ENCODE data around the gene CD81.
A peak's percentile ranks its signal among the peaks of the same experiment; 100 is the strongest.

Gene CD81

GRCh38 chr11:2381494-2382128 lies 4.5 kb downstream of the CD81 start:
- no peak for TF ChIP-seq CTCF (IDR thresholded peaks at IDR 0.05; ENCODE audit: insufficient read depth, low read depth, low read length, missing control alignments)
- DNase-seq (ENCODE audit: low read depth) = no peak
- no peak overlapping the region for H3K4me3 ChIP-seq (ENCODE audit: low read length)

GRCh38 chr11:2382129-2382517 lies 5.0 kb downstream of the CD81 start:
- no peak for DNase-seq (ENCODE audit: low read depth)
- TF ChIP-seq CTCF (IDR thresholded peaks at IDR 0.05; ENCODE audit: insufficient read depth, low read depth, low read length, missing control alignments) = no peak
- no peak overlapping the region for H3K4me3 ChIP-seq (ENCODE audit: low read length)

- TF ChIP-seq CTCF (IDR thresholded peaks at IDR 0.05; ENCODE audit: insufficient read depth, low read depth, low read length, missing control alignments) = no peak
- no peak overlapping the region for H3K4me3 ChIP-seq (ENCODE audit: low read length)
- no peak for DNase-seq (ENCODE audit: low read depth)
Observed at GRCh38 chr11:2382936-2383851, 6.1 kb downstream of the CD81 start.

- H3K4me3 ChIP-seq (ENCODE audit: low read length) = no peak overlapping the region
- DNase-seq (ENCODE audit: low read depth) = peak; percentile 68
- TF ChIP-seq CTCF (IDR thresholded peaks at IDR 0.05; ENCODE audit: insufficient read depth, low read depth, low read length, missing control alignments) = no peak
Observed at GRCh38 chr11:2383852-2384804, 7.0 kb downstream of the CD81 start.

GRCh38 chr11:2385156-2386151 lies 8.3 kb downstream of the CD81 start:
- DNase-seq (ENCODE audit: low read depth) = no peak
- H3K4me3 ChIP-seq (ENCODE audit: low read length) = no peak overlapping the region
- no peak for TF ChIP-seq CTCF (IDR thresholded peaks at IDR 0.05; ENCODE audit: insufficient read depth, low read depth, low read length, missing control alignments)

- no peak for TF ChIP-seq CTCF (IDR thresholded peaks at IDR 0.05; ENCODE audit: insufficient read depth, low read depth, low read length, missing control alignments)
- H3K4me3 ChIP-seq (ENCODE audit: low read length) = no peak overlapping the region
- no peak for DNase-seq (ENCODE audit: low read depth)
Observed at GRCh38 chr11:2386591-2386990, 9.5 kb downstream of the CD81 start.

All from epithelial cell of esophagus (primary cell).